ENCODE data around the gene ALPK1. TPM values are rescaled to one million over a fixed set of nuclear protein-coding genes. Genes with fewer than 3 reads are reported as not detected.

Gene ALPK1
- total RNA-seq, 1 experiment from 2014 or later = 11.8 TPM

DNA sequence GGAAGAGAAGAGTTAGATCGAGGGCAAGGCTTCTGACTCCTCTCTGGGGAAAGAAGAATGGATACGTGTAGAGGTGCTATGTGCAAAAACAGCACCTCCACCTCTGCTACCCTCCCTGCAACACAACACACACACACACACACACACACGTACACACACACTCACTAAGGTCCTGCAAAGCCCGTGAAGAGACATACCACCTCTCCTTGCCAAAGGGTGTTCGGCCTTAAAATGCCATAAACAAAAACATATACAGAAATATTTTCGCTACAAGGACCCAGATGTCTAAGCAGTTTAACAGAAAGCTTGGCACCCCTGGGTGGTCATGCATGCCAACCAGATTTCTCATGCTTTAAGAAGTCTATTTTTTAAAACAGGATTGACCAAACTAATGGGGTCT, 13.0 kb upstream of the ALPK1 start:
- CTCF ChIA-PET = no interaction called here

DNA sequence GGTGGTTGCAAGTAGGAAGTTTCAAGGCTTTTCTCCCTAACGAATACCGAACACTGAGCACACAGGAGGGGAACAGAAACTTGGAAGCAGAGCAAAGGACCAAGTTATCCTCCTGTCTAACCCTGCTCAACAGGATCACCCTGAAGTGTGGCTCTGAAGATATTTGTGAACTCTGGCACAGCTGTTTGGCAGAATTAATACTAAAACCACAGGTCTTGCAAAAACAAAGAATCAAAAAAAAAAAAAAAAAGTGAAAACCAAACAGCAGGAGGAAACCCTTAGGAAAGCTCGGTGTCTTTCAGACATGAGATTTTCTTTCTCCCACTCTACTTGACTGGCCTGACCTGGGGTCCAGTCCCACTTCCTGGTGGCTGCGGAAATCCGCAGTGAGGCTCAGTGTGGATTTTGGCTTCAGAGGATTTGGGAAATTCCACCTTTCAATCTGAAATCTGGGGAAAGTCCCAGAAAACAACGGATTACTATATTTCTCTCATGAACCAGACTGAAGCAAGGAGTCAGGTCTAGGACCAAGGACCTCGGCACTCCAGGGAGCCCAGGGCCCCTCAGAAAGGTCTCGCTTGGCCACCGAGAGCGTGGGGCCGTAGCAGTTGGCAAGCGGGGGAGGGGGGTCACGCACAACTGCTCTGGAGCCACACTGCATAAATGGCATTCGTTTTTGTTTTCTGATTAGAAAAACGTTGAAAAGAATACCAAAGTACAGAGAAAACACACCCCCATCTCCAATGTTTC, 12.3 kb upstream of the ALPK1 start:
- H3K9me3 ChIP-seq (ENCODE audit: low read depth, low read length, poor library complexity, severe bottlenecking) = no peaks in the 10 kb centered on the region
- H3K4me3 ChIP-seq (ENCODE audit: low read depth, low read length, poor library complexity, severe bottlenecking) = peak overlapping the region; percentile 80
- H3K27me3 ChIP-seq (replicated peaks; ENCODE audit: insufficient read depth, low read depth, low read length, poor library complexity) = no peaks in the 10 kb centered on the region
- ChIA-PET POLR2A (ENCODE audit: low non-redundant PET) (no interaction called here), CTCF (interaction anchor here (0.7 kb wide), 1 partner anchor 242 kb away, joined by 6 read pairs; no protein-coding TSS in a partner anchor)
- TF ChIP-seq, protein P1, sequence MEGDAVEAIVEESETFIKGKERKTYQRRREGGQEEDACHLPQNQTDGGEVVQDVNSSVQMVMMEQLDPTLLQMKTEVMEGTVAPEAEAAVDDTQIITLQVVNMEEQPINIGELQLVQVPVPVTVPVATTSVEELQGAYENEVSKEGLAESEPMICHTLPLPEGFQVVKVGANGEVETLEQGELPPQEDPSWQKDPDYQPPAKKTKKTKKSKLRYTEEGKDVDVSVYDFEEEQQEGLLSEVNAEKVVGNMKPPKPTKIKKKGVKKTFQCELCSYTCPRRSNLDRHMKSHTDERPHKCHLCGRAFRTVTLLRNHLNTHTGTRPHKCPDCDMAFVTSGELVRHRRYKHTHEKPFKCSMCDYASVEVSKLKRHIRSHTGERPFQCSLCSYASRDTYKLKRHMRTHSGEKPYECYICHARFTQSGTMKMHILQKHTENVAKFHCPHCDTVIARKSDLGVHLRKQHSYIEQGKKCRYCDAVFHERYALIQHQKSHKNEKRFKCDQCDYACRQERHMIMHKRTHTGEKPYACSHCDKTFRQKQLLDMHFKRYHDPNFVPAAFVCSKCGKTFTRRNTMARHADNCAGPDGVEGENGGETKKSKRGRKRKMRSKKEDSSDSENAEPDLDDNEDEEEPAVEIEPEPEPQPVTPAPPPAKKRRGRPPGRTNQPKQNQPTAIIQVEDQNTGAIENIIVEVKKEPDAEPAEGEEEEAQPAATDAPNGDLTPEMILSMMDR (conservative IDR thresholded peaks at IDR 0.05; ENCODE audit: low read depth, low read length) = no peak
- no peak for TF ChIP-seq EZH2 (IDR thresholded peaks at IDR 0.05; ENCODE audit: borderline replicate concordance, low read depth, low read length, poor library complexity, severe bottlenecking)
- H3K27ac ChIP-seq (ENCODE audit: low read depth, low read length, poor library complexity, severe bottlenecking) = peak overlapping the region; percentile 78
- H3K36me3 ChIP-seq (ENCODE audit: insufficient read depth, low read length, poor library complexity, severe bottlenecking) = no peaks in the 10 kb centered on the region
- peaks cover 13% of the 10 kb centered on the region for H3K4me1 ChIP-seq (ENCODE audit: insufficient read depth, low read length, poor library complexity, severe bottlenecking)
- TSS peak; percentile 50 for BruUV-seq (replicated peaks)
- peak; percentile 12 for DNase-seq (ENCODE audit: low spot score)
- intact Hi-C loops (cut with micrococcal nuclease; ENCODE audit: unreplicated experiment) = loop anchor here (5.0 kb wide), 1 partner anchor 53 kb away; the partner anchor contains the start of gene AP1AR

More for the DNA sequence above, 13.0 kb upstream of the ALPK1 start:
- Histone ChIP-seq H3K27me3 (replicated peaks; ENCODE audit: insufficient read depth, low read depth, low read length, poor library complexity) (no peaks in the 10 kb centered on the region), H3K4me3 (ENCODE audit: low read depth, low read length, poor library complexity, severe bottlenecking) (peak overlapping the region; percentile 80), H3K27ac (ENCODE audit: low read depth, low read length, poor library complexity, severe bottlenecking) (no peak overlapping the region), H3K4me1 (ENCODE audit: insufficient read depth, low read length, poor library complexity, severe bottlenecking) (peaks cover 13% of the 10 kb centered on the region), H3K36me3 (ENCODE audit: insufficient read depth, low read length, poor library complexity, severe bottlenecking) (no peaks in the 10 kb centered on the region), H3K9me3 (ENCODE audit: low read depth, low read length, poor library complexity, severe bottlenecking) (no peaks in the 10 kb centered on the region)
- POLR2A ChIA-PET (ENCODE audit: low non-redundant PET) = no interaction called here
- TF ChIP-seq, protein P1 (conservative IDR thresholded peaks at IDR 0.05; ENCODE audit: low read depth, low read length) = no peak
- no peak for TF ChIP-seq EZH2 (IDR thresholded peaks at IDR 0.05; ENCODE audit: borderline replicate concordance, low read depth, low read length, poor library complexity, severe bottlenecking)
- DNase-seq (ENCODE audit: low spot score) = no peak
- BruUV-seq (replicated peaks) = no TSS peak
- intact Hi-C loops (cut with micrococcal nuclease; ENCODE audit: unreplicated experiment) = no loop called here

DNA sequence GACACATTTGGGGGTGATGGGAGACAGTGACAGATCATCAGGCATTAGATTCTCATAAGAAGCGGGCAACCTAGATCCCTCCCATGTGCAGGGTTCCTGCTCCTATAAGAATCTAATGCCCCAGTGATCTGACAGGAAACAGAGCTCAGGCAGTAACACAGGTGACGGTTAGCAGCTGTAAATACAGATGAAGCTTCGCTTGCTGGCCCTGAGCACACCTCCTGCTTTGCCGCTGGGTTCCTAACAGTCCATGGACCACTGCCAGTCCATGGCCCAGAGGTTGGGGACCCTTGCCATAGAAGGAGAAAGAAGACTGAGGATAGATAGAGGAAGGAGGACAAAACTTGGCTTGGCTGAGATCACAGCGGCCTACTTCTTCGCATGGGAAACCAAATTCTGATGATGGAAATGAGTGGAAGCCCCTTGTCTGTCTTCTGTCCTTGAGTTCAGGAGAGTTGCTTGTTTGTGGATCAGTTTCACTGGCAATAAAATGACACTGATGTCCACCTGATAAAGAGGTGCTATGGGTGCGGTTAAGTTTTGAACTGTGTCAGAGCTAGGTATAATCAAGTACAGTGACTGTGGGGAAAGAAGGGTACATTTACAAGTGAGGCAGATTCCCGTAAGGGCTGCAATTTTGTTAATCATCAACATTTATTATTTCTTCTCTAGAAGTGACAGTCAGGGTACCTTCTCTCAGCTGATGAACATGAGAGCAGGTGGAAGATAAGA, 9.7 kb upstream of the ALPK1 start:
- no peak for DNase-seq (ENCODE audit: low spot score)
- Histone ChIP-seq H3K27ac (ENCODE audit: low read depth, low read length, poor library complexity, severe bottlenecking) (no peak overlapping the region), H3K4me1 (ENCODE audit: insufficient read depth, low read length, poor library complexity, severe bottlenecking) (no peaks in the 10 kb centered on the region), H3K4me3 (ENCODE audit: low read depth, low read length, poor library complexity, severe bottlenecking) (no peak overlapping the region), H3K27me3 (replicated peaks; ENCODE audit: insufficient read depth, low read depth, low read length, poor library complexity) (no peaks in the 10 kb centered on the region), H3K36me3 (ENCODE audit: insufficient read depth, low read length, poor library complexity, severe bottlenecking) (no peaks in the 10 kb centered on the region), H3K9me3 (ENCODE audit: low read depth, low read length, poor library complexity, severe bottlenecking) (no peaks in the 10 kb centered on the region)
- ChIA-PET CTCF (no interaction called here), POLR2A (ENCODE audit: low non-redundant PET) (no interaction called here)
- BruUV-seq (replicated peaks) = no TSS peak
- TF ChIP-seq EZH2 (IDR thresholded peaks at IDR 0.05; ENCODE audit: borderline replicate concordance, low read depth, low read length, poor library complexity, severe bottlenecking) = no peak
- TF ChIP-seq, protein P1 (conservative IDR thresholded peaks at IDR 0.05; ENCODE audit: low read depth, low read length) = no peak
- intact Hi-C loops (cut with micrococcal nuclease; ENCODE audit: unreplicated experiment) = loop anchor here (5.0 kb wide), 1 partner anchor 55 kb away; the partner anchor contains the start of gene AP1AR

Data from A673 (cell line).